H1 (cell line): ENCODE results near the gene DNM1L. TPM values are rescaled to one million over a fixed set of nuclear protein-coding genes. Genes with fewer than 3 reads are reported as not detected.

Source experiments
- BCL11A ChIP-seq, 2 experiments: IDR thresholded peaks; one replicate each; pipeline ENCODE4 v1.6.1; 2011; ENCODE audit warnings: low read depth in 2 of 2, low read length in 2 of 2, mild to moderate bottlenecking in 2 of 2
- CHD7 ChIP-seq: fragments of 300-600 bp; sonication (generic); IDR thresholded peaks from 2 replicates; pipeline ENCODE4 v1.7.1; 2012; ENCODE audit warnings: low read length, moderate library complexity, mild to moderate bottlenecking, inconsistent platforms; ENCODE audit not compliant: insufficient replicate concordance
- KDM5A ChIP-seq: fragments of 200-600 bp; IDR thresholded peaks from 2 replicates; pipeline ENCODE4 v1.7.1; 2012; ENCODE audit warnings: mild to moderate bottlenecking, low read length, inconsistent platforms, mixed read lengths
- MAFK ChIP-seq: IDR thresholded peaks from 2 replicates; pipeline ENCODE4 v1.6.1; 2012; ENCODE audit warnings: low read depth, mild to moderate bottlenecking, improper control_type of control experiment, low read length
- POU5F1 ChIP-seq: IDR thresholded peaks from 2 replicates; pipeline ENCODE4 v1.6.1; 2011; ENCODE audit warnings: low read depth, mild to moderate bottlenecking, low read length, moderate library complexity
- RAD21 ChIP-seq, 2 experiments: IDR thresholded peaks in 1 of 2; conservative IDR thresholded peaks in 1 of 2; 2 replicates each; pipeline ENCODE4 v1.6.1; 2011; ENCODE audit warnings: low read depth in 2 of 2, low read length in 2 of 2, improper control_type of control experiment in 1 of 2, inconsistent platforms in 1 of 2, mild to moderate bottlenecking in 1 of 2, moderate library complexity in 1 of 2
- SP2 ChIP-seq: IDR thresholded peaks from 2 replicates; pipeline ENCODE4 v1.6.1; 2012; ENCODE audit warnings: mild to moderate bottlenecking, low read length, inconsistent platforms
- TAF7 ChIP-seq: optimal IDR thresholded peaks from 2 replicates; pipeline ENCODE3; 2011; ENCODE audit warnings: low read depth, mild to moderate bottlenecking, inconsistent platforms, low read length, moderate library complexity, borderline replicate concordance
- polyA plus RNA-seq, 7 experiments: library from polyadenylated mRNA; depleted of rRNA in 3 of 7; stranded (reverse) in 5 of 7; unstranded in 2 of 7; fragments of >200 nt in 5 of 7; fragments of 200-250 nt in 2 of 7; gene quantifications; 1 replicate in 5 of 7; 2 replicates in 1 of 7; 4 replicates in 1 of 7; pipeline versions ENCODE4 v1.2.1 to v1.2.3, GENCODE V29; 2011 to 2013; ENCODE audit warnings: missing spikeins in 2 of 7, mixed read lengths in 2 of 7
- total RNA-seq: library from RNA; stranded (reverse); fragmentation: NEBNext Ultra II Directional; extraction: Animal tissue kit (Norgen Biotek cat#: 25700); gene quantifications from 2 replicates; pipeline ENCODE4 v1.2.1, GENCODE V29; 2021

The DNM1L gene
- total and polyA plus RNA-seq, 2 of the 8 experiments (the other 6 are each of a cell fraction or from before 2014, with no cell fraction given), result 23.7 to 93.9 TPM

- TF ChIP-seq CHD7 (no peak), BCL11A (IDR thresholded peaks at IDR 0.05; ENCODE audit: low read depth in 2 of 2, low read length in 2 of 2) (no peak), TAF7 (no peak), MAFK (no peak), POU5F1 (no peak), RAD21 (IDR thresholded peaks at IDR 0.05 in 1 of 2, conservative IDR thresholded peaks at IDR 0.05 in 1 of 2; ENCODE audit: low read depth in 2 of 2, low read length in 2 of 2) (no peak), KDM5A (no peak), SP2 (no peak)
- TF ChIP-seq, all 59 proteins: peak for 0
Observed at GRCh38 chr12:32641287-32641901, 37.7 kb upstream of the DNM1L start (continued).
